ENCODE measurements around the gene CLMN. TPM values are rescaled to one million over a fixed set of nuclear protein-coding genes. Genes with fewer than 3 reads are reported as not detected.

The CLMN gene
- total and polyA plus RNA-seq, 2 of the 8 experiments (the other 6 are each of a cell fraction or from before 2014, with no cell fraction given): 1.6 to 8.2 TPM

- Histone ChIP-seq H3K4me1 (replicated peaks in 1 of 4; ENCODE audit: control insufficient read depth in 3 of 4, insufficient read depth in 4 of 4, low read length in 3 of 4) (peaks cover 3 to 8% (median 5%) of the 10 kb centered on the region in 4 experiments; a peak in 6 of 7 replicates), H3K14ac (ENCODE audit: insufficient read length) (no peak overlapping the region), H4K20me1 (replicated peaks in 1 of 2; ENCODE audit: control insufficient read depth in 1 of 2, insufficient read depth in 2 of 2, low read length in 2 of 2) (no peaks in the 10 kb centered on the region), H4K8ac (ENCODE audit: extremely low read depth, insufficient read depth, low read length) (no peak overlapping the region), H3K4me3 (ENCODE audit: extremely low read depth in 1 of 4, insufficient read depth in 2 of 4, low read depth in 3 of 4, low read length in 4 of 4) (no peak overlapping the region), H3K79me2 (ENCODE audit: control insufficient read depth in 1 of 2, insufficient read depth in 2 of 2, low read length in 2 of 2) (no peaks in the 10 kb centered on the region; a peak in 1 of 4 replicates), H2BK5ac (ENCODE audit: low read depth, low read length) (no peak overlapping the region), H3K56ac (replicated peaks; ENCODE audit: insufficient read length, low read depth, low read length) (no peak overlapping the region), H2AK5ac (ENCODE audit: low read depth, low read length) (no peak overlapping the region), H3K27me3 (replicated peaks in 1 of 4; ENCODE audit: control insufficient read depth in 3 of 4, extremely low read depth in 1 of 4, insufficient read depth in 3 of 4, low read length in 3 of 4) (peaks cover 0 to 6% (median 2%) of the 10 kb centered on the region in 4 experiments; a peak in 4 of 7 replicates), H2BK120ac (replicated peaks; ENCODE audit: low read depth, low read length) (no peak overlapping the region), H3K4me2 (ENCODE audit: insufficient read depth in 1 of 2, low read depth in 2 of 2, low read length in 2 of 2) (no peak overlapping the region), H4K91ac (replicated peaks; ENCODE audit: insufficient read length, low read length) (no peak overlapping the region), H2AFZ (ENCODE audit: low read length) (no peak overlapping the region), H4K5ac (ENCODE audit: insufficient read length, low read depth, low read length) (no peak overlapping the region), H2BK15ac (ENCODE audit: low read length) (no peak overlapping the region), H3K18ac (ENCODE audit: extremely low read depth, low read length) (no peak overlapping the region), H3K9me3 (ENCODE audit: insufficient read depth in 2 of 2, low read depth in 1 of 2, low read length in 1 of 2) (no peaks in the 10 kb centered on the region), H3K79me1 (ENCODE audit: low read depth, low read length) (no peaks in the 10 kb centered on the region), H3K4ac (replicated peaks; ENCODE audit: insufficient read length, low read depth, low read length) (no peak overlapping the region), H3K23me2 (ENCODE audit: low read depth, low read length) (no peaks in the 10 kb centered on the region; the same call in 1 of the 2 replicates), H2BK12ac (ENCODE audit: low read depth, low read length) (no peak overlapping the region), H3K36me3 (ENCODE audit: control insufficient read depth in 2 of 4, insufficient read depth in 4 of 4, low read length in 3 of 4) (no peaks in the 10 kb centered on the region), H3K9ac (replicated peaks in 1 of 4; ENCODE audit: extremely low read depth in 1 of 4, low read depth in 3 of 4, low read length in 3 of 4) (no peak overlapping the region), H3K23ac (ENCODE audit: insufficient read length) (no peak overlapping the region), H3K27ac (ENCODE audit: low read depth, low read length) (no peak overlapping the region), H2BK20ac (ENCODE audit: low read length) (no peak overlapping the region)
- FAIRE-seq (no peak), DNase-seq (ENCODE audit: low read depth in 1 of 2, low spot score in 2 of 2) (no peak)
- WGBS, 2 experiments (ENCODE audit: extremely low coverage in 1 of 2, insufficient coverage in 1 of 2, insufficient read length in 1 of 2, insufficient replicate concordance in 2 of 2, low coverage in 1 of 2, low lambda C conversion rate in 2 of 2, missing lambda C conversion rate in 1 of 2): 83% methylated on average over 3 of the region's 3 CpGs; no CpG with 5 or more reads in 1 of the 2 experiments
- ChIA-PET CTCF (ENCODE audit: partially characterized antibody) (interaction anchor here (0.6 kb wide), 1 partner anchor 166 kb away, joined by 3 read pairs; no protein-coding TSS in a partner anchor), POLR2A (ENCODE audit: partially characterized antibody) (no interaction called here)
- TF ChIP-seq ZNF274 (IDR thresholded peaks at IDR 0.05; ENCODE audit: borderline replicate concordance, extremely low read depth, low read length) (no peak), MAX (IDR thresholded peaks at IDR 0.05) (no peak), YY1 (IDR thresholded peaks at IDR 0.05; ENCODE audit: low read depth, low read length) (no peak), CTCF (IDR thresholded peaks at IDR 0.05; ENCODE audit: control extremely low read depth in 1 of 3, insufficient read depth in 1 of 3, low read depth in 1 of 3, low read length in 3 of 3) (no peak), KDM1A (IDR thresholded peaks at IDR 0.05; ENCODE audit: borderline replicate concordance, low read length) (no peak), FOSL1 (IDR thresholded peaks at IDR 0.05; ENCODE audit: insufficient read depth, low read depth, low read length) (no peak), ATF2 (IDR thresholded peaks at IDR 0.05; ENCODE audit: low read length) (no peak), POLR2AphosphoS5 (IDR thresholded peaks at IDR 0.05; ENCODE audit: low read depth, low read length) (no peak), BRCA1 (IDR thresholded peaks at IDR 0.05; ENCODE audit: low read depth, low read length) (no peak)
These were observed 105.9 kb downstream of the CLMN start for GRCh38 chr14:95213774-95214173.

Measured in H1 (cell line).